ENCODE results near the gene UBR2. TPM values are rescaled to one million over a fixed set of nuclear protein-coding genes. Genes with fewer than 3 reads are reported as not detected.

The UBR2 gene
- total RNA-seq, 2 experiments from 2014 or later, result 37.2 to 38.6 TPM

DNA sequence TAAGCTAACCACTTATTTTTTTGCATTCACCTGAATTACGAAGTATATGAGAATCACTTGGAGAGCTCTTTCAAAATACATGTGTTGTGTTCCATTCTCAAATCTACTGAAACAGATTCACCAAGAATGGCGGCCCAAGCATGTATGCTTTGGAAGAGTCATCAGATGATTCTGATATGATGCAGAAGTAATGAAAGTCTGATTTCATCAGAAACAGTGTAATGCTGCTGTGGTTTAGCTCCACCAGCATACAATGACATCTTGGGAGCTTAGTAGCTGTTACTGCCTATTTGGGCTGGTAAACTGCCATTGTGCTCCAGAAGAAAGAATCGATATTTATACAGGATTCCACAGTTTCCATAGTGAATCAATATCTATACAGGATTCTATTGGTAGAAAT, 52.9 kb downstream of the UBR2 start:
- H3K27ac Mint-ChIP-seq, result no peak overlapping the region

DNA sequence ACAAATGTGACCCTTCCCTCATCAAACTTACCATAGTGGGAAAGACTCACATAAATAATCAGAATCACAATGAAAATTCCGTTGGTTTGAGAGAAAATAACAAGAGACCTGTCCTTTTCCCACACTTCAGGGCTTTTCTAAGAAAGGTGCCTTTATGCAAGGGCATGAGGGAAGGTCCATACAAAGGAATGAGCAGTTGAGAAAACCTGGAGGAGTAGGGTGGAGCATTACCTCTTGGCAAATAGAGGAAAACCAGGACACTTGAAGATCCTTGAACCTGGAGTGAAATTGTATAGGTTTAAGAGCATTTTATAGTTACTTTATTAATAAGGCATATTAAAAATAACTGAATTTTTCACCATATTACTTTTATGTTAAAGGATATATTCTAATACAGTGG, 54.3 kb downstream of the UBR2 start:
- H3K36me3 Mint-ChIP-seq, result peaks cover 35% of the 10 kb centered on the region
- H3K9me3 Mint-ChIP-seq, result no peaks in the 10 kb centered on the region
- no peak overlapping the region for H3K27ac Mint-ChIP-seq
- no peak for DNase-seq
- peaks cover 7% of the 10 kb centered on the region for H3K4me1 Mint-ChIP-seq
- POLR2A ChIA-PET, result no interaction called here
- no peak overlapping the region for H3K4me3 Mint-ChIP-seq
- no peaks in the 10 kb centered on the region for H3K27me3 Mint-ChIP-seq
- no peak for ATAC-seq (ENCODE audit: low read depth)

More for the DNA sequence above, 52.9 kb downstream of the UBR2 start:
- POLR2A ChIA-PET, result interaction anchor here (0.6 to 0.7 kb wide), 2 partner anchors 98 to 269 kb away, joined by 3 read pairs; no protein-coding TSS in a partner anchor
- DNase-seq (no peak), ATAC-seq (ENCODE audit: low read depth) (no peak)
- no peaks in the 10 kb centered on the region for H3K27me3 Mint-ChIP-seq
- H3K4me3 Mint-ChIP-seq, result no peak overlapping the region
- peaks cover 7% of the 10 kb centered on the region for H3K4me1 Mint-ChIP-seq
- no peaks in the 10 kb centered on the region for H3K9me3 Mint-ChIP-seq
- peaks cover 34% of the 10 kb centered on the region for H3K36me3 Mint-ChIP-seq

DNA sequence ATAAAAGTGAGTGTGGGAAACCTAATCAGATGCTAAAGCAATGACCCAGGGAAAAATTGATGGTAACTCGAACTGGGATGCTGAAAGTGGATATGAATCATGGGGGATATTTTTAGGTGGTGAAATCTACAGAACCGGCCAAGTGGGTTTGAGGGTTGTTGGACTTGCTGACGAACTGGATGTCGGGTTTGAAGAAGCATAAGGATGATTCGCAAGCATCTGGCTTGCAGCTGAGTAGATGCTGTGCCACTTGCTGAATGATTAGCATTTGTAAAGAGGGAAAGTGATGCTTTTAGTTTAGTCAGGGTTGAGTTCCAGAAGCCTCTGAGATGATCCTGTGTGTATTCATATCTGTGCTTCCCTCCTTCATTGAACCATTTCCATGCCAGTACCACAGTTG, 54.9 kb downstream of the UBR2 start:
- POLR2A ChIA-PET, result no interaction called here
- H3K27ac Mint-ChIP-seq, result no peak overlapping the region
- H3K4me3 Mint-ChIP-seq, result no peak overlapping the region
- peaks cover 7% of the 10 kb centered on the region for H3K4me1 Mint-ChIP-seq
- no peaks in the 10 kb centered on the region for H3K27me3 Mint-ChIP-seq
- H3K9me3 Mint-ChIP-seq, result no peaks in the 10 kb centered on the region
- peaks cover 34% of the 10 kb centered on the region for H3K36me3 Mint-ChIP-seq
- no peak for DNase-seq
- no peak for ATAC-seq (ENCODE audit: low read depth)

GRCh38 chr6:42619963-42620362, 56.1 kb downstream of the UBR2 start:
- peaks cover 44% of the 10 kb centered on the region for H3K36me3 Mint-ChIP-seq
- DNase-seq (no peak), ATAC-seq (ENCODE audit: low read depth) (no peak)
- H3K4me1 Mint-ChIP-seq, result peaks cover 7% of the 10 kb centered on the region
- H3K4me3 Mint-ChIP-seq, result no peak overlapping the region
- no peak overlapping the region for H3K27ac Mint-ChIP-seq
- H3K9me3 Mint-ChIP-seq, result no peaks in the 10 kb centered on the region
- H3K27me3 Mint-ChIP-seq, result no peaks in the 10 kb centered on the region
- POLR2A ChIA-PET, result no interaction called here

DNA sequence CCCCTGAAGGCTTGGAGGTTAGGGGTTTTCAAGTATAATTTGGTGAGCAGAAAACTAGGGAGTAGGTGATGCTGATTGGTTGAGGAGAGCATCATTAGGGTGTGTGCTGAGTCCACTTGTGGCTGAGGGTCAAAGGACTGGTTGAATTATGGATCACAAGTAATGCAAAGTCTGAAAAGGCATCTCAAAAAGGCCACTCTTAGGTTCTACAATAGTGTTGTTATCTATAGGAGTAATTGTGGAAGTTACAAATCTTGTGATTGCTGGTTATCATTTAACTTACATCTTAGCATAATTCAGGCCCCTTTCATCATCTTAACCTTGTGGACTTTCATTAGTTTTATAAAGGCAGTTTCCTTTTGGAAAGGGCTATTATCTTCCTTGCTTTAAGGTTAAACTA, 60.8 kb downstream of the UBR2 start:
- ATAC-seq (ENCODE audit: low read depth) (no peak), DNase-seq (no peak)
- no peaks in the 10 kb centered on the region for H3K9me3 Mint-ChIP-seq
- H3K27ac Mint-ChIP-seq, result no peak overlapping the region
- POLR2A ChIA-PET, result no interaction called here
- H3K4me1 Mint-ChIP-seq, result peaks cover 8% of the 10 kb centered on the region
- no peaks in the 10 kb centered on the region for H3K27me3 Mint-ChIP-seq
- peaks cover 36% of the 10 kb centered on the region for H3K36me3 Mint-ChIP-seq
- H3K4me3 Mint-ChIP-seq, result no peak overlapping the region

DNA sequence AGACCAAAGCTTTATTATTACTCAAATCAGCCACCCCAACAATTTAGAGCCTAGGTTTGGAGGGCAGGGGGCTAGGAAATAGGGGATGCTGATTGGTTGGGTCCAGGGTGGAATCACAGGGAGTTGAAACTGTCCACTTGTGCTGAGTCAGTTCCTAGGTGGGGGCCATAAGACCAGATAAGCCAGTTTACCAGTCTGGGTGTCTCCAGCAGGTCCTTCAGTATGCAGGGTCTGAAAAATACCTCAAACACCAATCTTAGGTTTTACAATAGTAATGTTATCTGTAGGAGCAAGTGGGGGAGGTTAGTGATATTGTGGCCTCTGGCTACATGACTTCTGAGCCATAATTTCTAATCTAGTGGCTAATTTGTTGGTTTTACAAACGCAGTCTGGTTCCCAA, 63.2 kb downstream of the UBR2 start:
- peak overlapping the region; percentile 36 for H3K27ac Mint-ChIP-seq
- DNase-seq, result no peak
- H3K36me3 Mint-ChIP-seq, result peaks cover 26% of the 10 kb centered on the region
- ATAC-seq (ENCODE audit: low read depth), result no peak
- H3K4me1 Mint-ChIP-seq, result peaks cover 4% of the 10 kb centered on the region
- H3K4me3 Mint-ChIP-seq, result no peak overlapping the region
- H3K9me3 Mint-ChIP-seq, result no peaks in the 10 kb centered on the region
- POLR2A ChIA-PET, result no interaction called here
- H3K27me3 Mint-ChIP-seq, result no peaks in the 10 kb centered on the region

DNA sequence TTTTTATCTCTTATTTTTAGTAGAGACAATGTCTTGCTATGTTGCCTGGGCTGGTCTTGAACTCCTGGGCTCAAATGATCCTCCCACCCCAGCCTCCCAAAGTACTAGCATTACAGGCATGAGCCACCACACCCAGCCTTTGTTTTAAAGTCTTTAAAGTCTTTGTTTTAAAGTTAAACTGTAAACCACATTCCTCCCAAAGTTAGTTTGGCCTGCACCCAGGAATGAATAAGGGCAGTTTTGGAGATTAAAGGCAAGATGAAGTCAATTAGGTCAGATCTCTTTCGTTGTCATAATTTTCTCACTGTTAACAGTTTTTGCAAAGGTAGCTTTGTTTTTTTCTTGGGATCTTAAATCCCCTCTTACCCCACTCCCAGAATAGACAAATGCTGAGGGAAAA, 63.8 kb downstream of the UBR2 start:
- H3K9me3 Mint-ChIP-seq, result no peaks in the 10 kb centered on the region

DNA sequence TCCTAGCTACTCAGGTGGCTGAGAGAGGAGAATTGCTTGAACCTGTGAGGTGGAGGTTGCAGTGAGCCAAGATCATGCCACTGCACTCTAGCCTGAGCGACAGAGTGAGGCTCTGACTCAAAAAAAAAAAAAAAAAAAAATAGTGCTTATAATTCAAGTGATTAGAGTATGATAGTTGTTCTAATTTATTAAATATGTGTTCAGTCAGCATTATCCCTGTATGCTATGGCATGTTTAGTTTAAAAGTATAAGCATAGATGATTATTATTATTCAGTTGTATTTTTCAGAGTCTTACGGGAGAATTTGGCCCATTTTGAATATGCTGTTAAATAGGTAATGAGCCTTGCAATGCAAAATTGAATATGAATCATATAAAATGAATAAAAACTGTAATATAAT, 64.8 kb downstream of the UBR2 start:
- Mint-ChIP-seq H3K36me3 (peaks cover 29% of the 10 kb centered on the region), H3K9me3 (no peaks in the 10 kb centered on the region), H3K27ac (no peak overlapping the region), H3K4me1 (peaks cover 4% of the 10 kb centered on the region), H3K27me3 (no peaks in the 10 kb centered on the region), H3K4me3 (no peak overlapping the region)
- DNase-seq, result no peak
- no peak for ATAC-seq (ENCODE audit: low read depth)
- POLR2A ChIA-PET, result no interaction called here

More for the DNA sequence above, 63.8 kb downstream of the UBR2 start:
- Mint-ChIP-seq H3K4me1 (peaks cover 4% of the 10 kb centered on the region), H3K36me3 (peaks cover 25% of the 10 kb centered on the region), H3K4me3 (no peak overlapping the region), H3K27me3 (no peaks in the 10 kb centered on the region), H3K27ac (no peak overlapping the region)
- ATAC-seq (ENCODE audit: low read depth), result no peak
- POLR2A ChIA-PET, result no interaction called here
- DNase-seq, result no peak

DNA sequence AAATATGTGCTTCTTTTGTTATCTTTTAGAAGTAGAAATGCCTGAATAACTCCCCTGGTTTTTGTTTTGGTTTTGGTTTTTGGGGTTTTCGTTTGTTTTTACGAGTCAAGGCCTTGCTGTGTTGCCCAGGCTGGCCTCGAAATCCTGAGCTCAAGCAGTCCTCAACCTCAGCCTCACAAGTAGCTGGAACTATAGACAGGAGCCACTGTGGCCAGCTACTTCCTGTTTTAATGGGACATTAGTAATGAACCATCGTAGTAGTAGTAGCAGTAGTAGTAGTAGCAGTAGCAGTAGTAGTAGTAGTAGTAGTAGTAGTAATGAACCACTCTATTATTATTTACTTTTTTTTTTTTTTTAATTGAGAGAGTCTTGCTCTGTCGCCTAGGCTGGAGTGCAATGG, 66.0 kb downstream of the UBR2 start:
- POLR2A ChIA-PET, result no interaction called here
- no peak overlapping the region for H3K4me3 Mint-ChIP-seq
- H3K9me3 Mint-ChIP-seq, result no peaks in the 10 kb centered on the region
- ATAC-seq (ENCODE audit: low read depth), result no peak
- H3K27me3 Mint-ChIP-seq, result no peaks in the 10 kb centered on the region
- H3K36me3 Mint-ChIP-seq, result peaks cover 21% of the 10 kb centered on the region
- peak overlapping the region; percentile 52 for H3K27ac Mint-ChIP-seq
- DNase-seq, result no peak
- H3K4me1 Mint-ChIP-seq, result peaks cover 4% of the 10 kb centered on the region

GRCh38 chr6:42637681-42638080, 73.9 kb downstream of the UBR2 start:
- POLR2A ChIA-PET, result no interaction called here
- DNase-seq (no peak), ATAC-seq (ENCODE audit: low read depth) (no peak)
- Mint-ChIP-seq H3K36me3 (peaks cover 22% of the 10 kb centered on the region), H3K9me3 (no peaks in the 10 kb centered on the region), H3K27me3 (no peaks in the 10 kb centered on the region), H3K4me1 (no peaks in the 10 kb centered on the region), H3K4me3 (no peak overlapping the region), H3K27ac (no peak overlapping the region)

DNA sequence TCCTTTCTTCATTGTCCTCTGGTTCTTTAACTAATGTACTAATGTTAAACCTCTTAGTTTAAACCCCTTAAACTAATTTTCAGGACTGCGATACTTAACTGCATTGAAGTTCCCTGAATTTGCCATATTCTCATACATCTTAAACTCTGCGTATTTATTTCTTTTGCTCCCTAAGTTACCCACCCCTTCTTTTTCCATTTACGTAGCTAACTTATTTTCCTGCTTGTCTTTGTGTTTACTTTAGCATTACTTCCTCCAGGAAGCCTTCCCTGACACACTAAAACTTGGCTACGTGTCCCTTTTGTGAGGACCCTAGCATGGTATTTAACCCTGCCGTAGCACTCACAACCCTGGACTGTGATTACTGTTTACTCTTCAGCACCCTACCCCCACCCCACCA, 79.0 kb downstream of the UBR2 start:
- no peaks in the 10 kb centered on the region for H3K9me3 Mint-ChIP-seq
- ATAC-seq (ENCODE audit: low read depth) (no peak), DNase-seq (no peak)
- no peaks in the 10 kb centered on the region for H3K27me3 Mint-ChIP-seq
- POLR2A ChIA-PET, result no interaction called here
- H3K4me3 Mint-ChIP-seq, result no peak overlapping the region
- H3K27ac Mint-ChIP-seq, result no peak overlapping the region
- peaks cover 15% of the 10 kb centered on the region for H3K36me3 Mint-ChIP-seq
- no peaks in the 10 kb centered on the region for H3K4me1 Mint-ChIP-seq

DNA sequence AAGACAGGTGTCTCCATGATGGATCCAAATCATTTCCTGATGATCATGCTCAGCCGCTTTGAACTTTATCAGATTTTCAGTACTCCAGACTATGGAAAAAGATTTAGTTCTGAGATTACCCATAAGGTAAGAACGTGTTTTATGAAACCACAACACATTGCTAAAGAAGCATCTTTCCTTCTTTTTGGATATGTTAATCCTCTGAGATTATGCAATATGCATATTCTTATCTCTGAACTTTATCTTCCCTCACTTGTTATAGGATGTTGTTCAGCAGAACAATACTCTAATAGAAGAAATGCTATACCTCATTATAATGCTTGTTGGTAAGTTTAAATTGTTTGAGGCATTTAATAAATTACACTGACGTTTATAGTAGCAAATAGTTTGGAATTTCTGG, 80.4 kb downstream of the UBR2 start:
- Mint-ChIP-seq H3K27me3 (no peaks in the 10 kb centered on the region), H3K27ac (no peak overlapping the region), H3K36me3 (peaks cover 17% of the 10 kb centered on the region), H3K9me3 (no peaks in the 10 kb centered on the region), H3K4me1 (no peaks in the 10 kb centered on the region), H3K4me3 (no peak overlapping the region)
- ATAC-seq (ENCODE audit: low read depth), result no peak
- DNase-seq, result no peak
- POLR2A ChIA-PET, result no interaction called here

- ATAC-seq (ENCODE audit: low read depth), result no peak
- POLR2A ChIA-PET, result no interaction called here
Observed at GRCh38 chr6:42652024-42652746, 88.4 kb downstream of the UBR2 start.

DNA sequence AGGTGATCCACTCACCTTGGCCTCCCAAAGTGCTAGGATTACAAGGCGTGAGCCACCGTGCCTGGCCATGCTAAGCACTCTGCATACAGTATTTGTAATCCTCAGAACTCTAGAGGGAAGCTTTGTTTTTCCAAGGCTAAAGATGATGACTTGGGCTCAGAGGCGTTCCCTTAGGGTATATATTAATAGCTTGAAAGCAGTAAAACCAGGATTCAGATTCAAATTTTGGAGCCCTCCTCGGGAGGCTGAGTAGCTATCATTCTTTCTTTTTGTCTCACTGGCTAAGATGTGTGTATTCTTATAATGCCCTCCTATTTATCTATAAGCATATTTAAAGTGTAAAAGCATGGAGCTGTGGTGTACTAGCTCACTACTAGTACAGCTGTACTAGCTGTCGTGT, 90.0 kb downstream of the UBR2 start:
- POLR2A ChIA-PET, result no interaction called here
- Mint-ChIP-seq H3K27me3 (no peaks in the 10 kb centered on the region), H3K36me3 (peaks cover 20% of the 10 kb centered on the region), H3K4me3 (no peak overlapping the region), H3K9me3 (no peaks in the 10 kb centered on the region), H3K27ac (no peak overlapping the region), H3K4me1 (peaks cover 2% of the 10 kb centered on the region)
- ATAC-seq (ENCODE audit: low read depth) (no peak), DNase-seq (no peak)

More at GRCh38 chr6:42652024-42652746, 88.4 kb downstream of the UBR2 start:
- H3K27ac Mint-ChIP-seq, result no peak overlapping the region
- no peaks in the 10 kb centered on the region for H3K27me3 Mint-ChIP-seq
- H3K9me3 Mint-ChIP-seq, result no peaks in the 10 kb centered on the region
- H3K36me3 Mint-ChIP-seq, result peaks cover 18% of the 10 kb centered on the region
- no peak for DNase-seq
- H3K4me3 Mint-ChIP-seq, result no peak overlapping the region
- H3K4me1 Mint-ChIP-seq, result peaks cover 1% of the 10 kb centered on the region

Measured in activated naive CD8-positive, alpha-beta T cell treated with anti-CD3 and anti-CD28 coated beads, Interleukin-2, amount 10 ng/mL, durations not matched to agents 7 days and 5 days (primary cell).